Left colon (tissue), 2 donors: ENCODE measurements around the gene HNRNPA0. TPM values are rescaled to one million over a fixed set of nuclear protein-coding genes. Genes with fewer than 3 reads are reported as not detected.

Experiments
- ATAC-seq: fragments of 200-7000 bp; cut with Tn5 transposase; one replicate; pipeline ENCODE4 v1.9.1; 2020; ENCODE audit warnings: mild to moderate bottlenecking, moderate library complexity
- DNase-seq, 2 donors: peaks; one replicate each; pipeline ENCODE4 v3.0.0-alpha.2; 2020
- intact Hi-C, 2 donors: fragments of 100-400 bp; cut with DNase I in 1 of 2; cut with micrococcal nuclease in 1 of 2; formaldehyde crosslinking; loops; one replicate each; pipeline versions ENCODE4 v1.11.2 to v1.14.0; 2022; cut with DNase I, micrococcal nuclease
- total RNA-seq, 2 donors: library from RNA; stranded (reverse); fragmentation: NEBNext Ultra II Directional; extraction: Animal tissue kit (Norgen Biotek cat#: 25700); gene quantifications; one replicate each; pipeline ENCODE4 v1.2.1, GENCODE V29; 2021
- donor health status: DM: no; HTN: no; CAD: no.
- donor health status: DM: yes; HTN: yes; CAD: no.

Gene HNRNPA0
- total RNA-seq, 2 donors from 2014 or later = 21.0 to 22.0 TPM

- ATAC-seq (no peak), DNase-seq (no peak)
- intact Hi-C loops = no loop called here
These were observed 20.2 kb downstream of the HNRNPA0 start for GRCh38 chr5:137733922-137734321.

GRCh38 chr5:137733006-137733405 lies 21.2 kb downstream of the HNRNPA0 start:
- no peak for DNase-seq
- intact Hi-C loops = no loop called here
- no peak for ATAC-seq

GRCh38 chr5:137731176-137731575 lies 23.0 kb downstream of the HNRNPA0 start:
- ATAC-seq (no peak), DNase-seq (no peak)
- intact Hi-C loops = no loop called here

DNA sequence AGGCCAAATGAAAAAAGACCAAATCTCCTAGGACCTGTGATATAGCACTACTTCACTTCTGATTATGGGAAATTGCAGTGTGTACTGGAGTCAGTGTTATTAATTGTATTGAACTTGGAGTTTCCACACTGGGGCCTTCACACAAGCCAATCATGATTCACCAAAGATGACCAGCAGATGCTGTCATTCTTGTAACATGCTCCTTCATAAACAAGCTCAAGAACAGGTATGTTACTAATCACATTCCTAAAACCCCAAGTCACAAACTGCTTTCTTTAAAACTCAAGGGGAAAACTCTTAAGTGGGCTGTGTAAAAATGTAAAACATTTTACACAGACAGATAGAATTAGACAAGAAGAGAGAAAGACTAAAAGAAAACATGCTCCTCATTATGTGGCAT lies 23.8 kb downstream of the HNRNPA0 start:
- intact Hi-C loops = no loop called here
- no peak for DNase-seq
- no peak for ATAC-seq

DNA sequence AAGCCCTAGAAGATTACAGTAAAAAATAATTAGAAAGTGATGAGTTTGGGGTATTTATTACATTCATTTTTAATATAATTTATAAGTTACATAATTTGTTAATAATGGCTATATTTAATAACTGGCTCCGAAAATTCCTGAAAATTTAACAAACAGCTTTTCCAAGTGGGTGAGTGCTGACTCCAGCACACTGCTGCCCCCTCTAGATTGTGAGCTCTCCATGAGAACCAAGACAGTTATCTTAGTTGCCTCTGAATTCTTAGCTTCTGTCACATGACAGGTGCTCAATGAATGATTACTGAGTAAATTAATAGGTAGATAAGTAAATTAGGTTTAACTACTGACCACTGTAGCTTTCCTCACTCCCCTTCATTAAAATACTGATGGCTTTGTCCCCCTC lies 26.1 kb downstream of the HNRNPA0 start:
- no peak for DNase-seq
- intact Hi-C loops = no loop called here
- no peak for ATAC-seq

DNA sequence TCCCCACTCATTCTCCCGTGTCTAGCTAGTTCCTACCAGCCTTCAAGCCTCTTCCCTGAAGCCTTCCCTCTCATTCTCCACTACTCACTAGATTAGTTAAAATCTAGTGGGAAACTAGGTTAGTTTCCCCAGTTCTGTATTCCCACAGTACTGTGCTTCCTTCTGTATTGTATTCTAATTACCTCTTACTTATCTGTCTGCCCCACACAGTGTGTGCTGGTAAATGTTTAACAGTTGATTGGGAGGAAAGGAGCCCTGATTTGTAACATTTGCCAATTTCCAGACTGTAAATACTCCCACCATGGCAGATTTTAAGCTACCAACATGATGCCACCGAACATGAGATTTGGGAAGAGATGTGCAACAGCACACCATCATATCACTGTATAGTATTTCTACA lies 26.5 kb downstream of the HNRNPA0 start:
- DNase-seq (no peak), ATAC-seq (no peak)
- intact Hi-C loops = no loop called here

DNA sequence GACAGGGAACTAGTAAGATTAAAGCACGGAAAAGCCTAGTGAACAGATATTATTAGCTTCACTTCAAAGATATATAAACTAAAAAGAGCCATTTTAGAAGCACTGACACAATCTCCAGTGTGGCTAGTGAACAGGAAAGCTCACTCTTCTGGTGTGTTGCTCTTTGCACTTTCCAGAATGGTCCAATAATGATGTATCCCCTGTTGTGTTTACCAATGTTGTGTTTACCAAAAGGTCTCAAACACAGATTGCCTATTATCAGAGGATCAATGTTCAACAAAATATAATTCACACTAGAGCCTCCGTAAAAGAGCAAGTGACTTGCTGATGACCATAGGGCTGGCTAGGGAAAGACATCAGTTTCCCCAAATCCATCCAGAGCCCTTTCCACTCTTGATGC lies 29.9 kb downstream of the HNRNPA0 start:
- DNase-seq (no peak), ATAC-seq (no peak)
- intact Hi-C loops = no loop called here

DNA sequence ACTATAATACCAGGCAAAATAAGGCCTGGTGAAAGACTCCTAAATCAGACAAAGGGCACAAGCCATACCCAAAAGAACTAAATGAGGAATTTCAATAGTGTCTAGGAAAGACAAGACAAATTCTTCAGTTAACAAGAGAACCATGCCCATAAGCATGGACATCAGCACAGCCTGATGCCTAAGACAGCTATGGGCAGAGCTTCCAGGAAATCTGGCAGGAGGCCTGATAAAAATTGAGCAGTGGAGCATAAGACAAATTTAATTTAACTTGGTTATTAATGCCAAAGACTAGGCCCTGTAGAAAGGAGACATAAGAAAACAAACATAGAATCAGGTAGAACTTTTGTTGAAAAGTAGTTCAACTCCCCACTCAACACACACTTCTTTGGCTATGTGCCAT lies 35.6 kb downstream of the HNRNPA0 start:
- ATAC-seq (no peak), DNase-seq (no peak)
- intact Hi-C loops = no loop called here

DNA sequence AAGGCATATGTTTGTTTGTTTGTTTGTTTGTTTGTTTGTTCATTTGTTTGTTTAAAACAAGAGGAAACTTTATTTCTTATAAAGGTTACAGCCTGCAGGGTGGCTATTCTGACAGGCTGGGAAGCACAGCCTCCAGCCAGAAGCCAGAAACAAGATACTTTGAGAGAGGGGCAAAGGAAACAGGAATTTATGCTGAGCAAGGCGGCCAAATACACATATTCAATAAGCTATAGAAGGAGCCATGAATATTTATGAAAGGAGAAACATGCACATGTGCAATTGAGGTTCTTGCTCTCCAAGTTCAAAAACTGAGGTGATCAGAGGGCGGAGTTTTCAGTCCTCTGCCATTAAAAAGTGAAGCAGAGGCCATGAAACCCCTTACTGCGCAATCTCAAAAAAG lies 37.8 kb downstream of the HNRNPA0 start:
- DNase-seq = no peak
- intact Hi-C loops = no loop called here
- ATAC-seq = no peak

- DNase-seq (no peak), ATAC-seq (no peak)
- intact Hi-C loops = no loop called here
These were observed 38.7 kb downstream of the HNRNPA0 start for GRCh38 chr5:137715456-137715855.

GRCh38 chr5:137714946-137715345 lies 39.2 kb downstream of the HNRNPA0 start:
- ATAC-seq = no peak
- intact Hi-C loops = no loop called here
- no peak for DNase-seq

- DNase-seq (no peak), ATAC-seq (no peak)
- intact Hi-C loops = no loop called here
These were observed 39.7 kb downstream of the HNRNPA0 start for GRCh38 chr5:137714494-137714893.

GRCh38 chr5:137712139-137712667 lies 42.0 kb downstream of the HNRNPA0 start:
- ATAC-seq (no peak), DNase-seq (no peak)
- intact Hi-C loops = no loop called here

GRCh38 chr5:137710086-137710485 lies 44.1 kb downstream of the HNRNPA0 start:
- DNase-seq (no peak), ATAC-seq (no peak)
- intact Hi-C loops = no loop called here

DNA sequence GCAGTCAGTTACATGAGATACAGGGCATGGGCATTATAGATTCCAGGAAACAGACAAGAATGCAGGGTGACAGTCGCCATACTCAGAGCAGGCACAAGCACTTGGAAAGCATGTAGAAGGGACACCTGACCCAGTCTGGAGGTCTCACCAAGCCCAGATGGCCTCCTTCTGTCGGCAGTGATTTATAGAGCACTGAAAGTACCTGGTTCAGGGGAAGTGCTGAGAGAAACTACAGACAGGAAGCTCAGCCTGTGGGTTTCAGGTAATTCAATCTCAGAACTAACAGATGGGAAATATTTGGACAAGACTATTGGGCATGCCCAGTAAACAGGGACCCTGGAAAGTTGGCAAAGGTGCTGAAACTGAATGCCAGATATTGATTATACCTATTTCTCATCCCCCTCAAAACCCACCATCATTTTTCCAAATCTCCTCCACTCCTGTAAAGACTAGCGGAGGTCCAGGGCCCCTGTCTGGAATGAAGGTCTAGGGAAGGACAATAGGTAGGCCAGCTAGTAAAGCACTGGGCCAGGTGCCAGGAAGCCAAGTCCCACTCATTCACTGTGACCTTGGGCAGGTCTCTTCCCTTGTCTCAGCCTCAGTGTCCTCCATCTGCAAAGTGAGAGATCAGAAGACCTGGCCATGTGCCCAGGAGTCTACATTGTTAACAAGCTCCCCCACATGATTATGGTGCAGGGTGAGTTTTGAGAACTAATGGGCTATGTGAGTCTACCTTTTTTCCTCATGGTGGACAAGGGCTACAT lies 45.2 kb downstream of the HNRNPA0 start:
- no peak for DNase-seq
- intact Hi-C loops = no loop called here
- no peak for ATAC-seq

GRCh38 chr5:137708062-137708461 lies 46.1 kb downstream of the HNRNPA0 start:
- intact Hi-C loops = no loop called here
- ATAC-seq (no peak), DNase-seq (no peak)

- no peak for DNase-seq
- intact Hi-C loops = no loop called here
- no peak for ATAC-seq
These were observed 47.3 kb downstream of the HNRNPA0 start for GRCh38 chr5:137706841-137707240.

DNA sequence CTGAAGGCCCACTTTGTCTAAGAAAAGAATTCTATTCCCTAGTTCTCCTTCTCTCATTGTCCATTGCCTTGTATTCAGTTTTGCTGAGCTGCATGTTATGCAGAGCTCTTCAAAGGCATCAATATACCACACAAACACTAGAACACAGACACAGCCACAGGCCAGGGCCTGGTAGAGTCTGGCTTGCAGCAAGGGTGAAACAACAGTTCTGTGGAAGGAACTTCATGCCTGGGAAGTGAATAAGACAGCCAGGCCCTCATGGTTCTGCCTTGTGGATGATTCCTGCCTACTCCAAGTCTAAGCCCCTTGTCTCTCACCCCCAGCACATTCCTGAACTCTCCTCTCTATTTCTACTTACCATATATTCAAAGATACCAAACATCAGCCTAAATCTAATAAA lies 49.1 kb downstream of the HNRNPA0 start:
- ATAC-seq = no peak
- no peak for DNase-seq
- intact Hi-C loops = no loop called here

- intact Hi-C loops = no loop called here
- ATAC-seq = no peak
- DNase-seq = no peak
These were observed 50.6 kb downstream of the HNRNPA0 start for GRCh38 chr5:137703565-137703964.

- ATAC-seq (no peak), DNase-seq (no peak)
- intact Hi-C loops = no loop called here
These were observed 53.9 kb downstream of the HNRNPA0 start for GRCh38 chr5:137700282-137700680.
